ENCODE results near the gene TPPP2. TPM values are rescaled to one million over a fixed set of nuclear protein-coding genes. Genes with fewer than 3 reads are reported as not detected.

TPPP2 gene
- total RNA-seq (1 to 10 TPM; 1.6 to 5.9 TPM), polyA plus RNA-seq (1 to 10 TPM; 1.5 to 1.6 TPM)

GRCh38 chr14:21029917-21030316, at the start of gene TPPP2:
Gene TPPP2 (plus strand): TSS chr14:21030217. CDS start chr14:21030582, 365 bp downstream.
- H3K27me3 ChIP-seq (ENCODE audit: control insufficient read depth in 4 of 4, insufficient read depth in 4 of 4, low read length in 3 of 4): no peaks in the 10 kb centered on the region
- H3K27ac ChIP-seq (ENCODE audit: low read depth in 1 of 2, low read length in 2 of 2): no peak within 1 kb of the TSS
- peaks cover 0 to 14% (median 3%) of the 10 kb centered on the region in 4 donors for H3K36me3 ChIP-seq (ENCODE audit: control insufficient read depth in 4 of 4, insufficient read depth in 3 of 4, low read depth in 1 of 4, low read length in 3 of 4)
- no peaks in the 10 kb centered on the region for H3K9me3 ChIP-seq (ENCODE audit: control insufficient read depth in 4 of 4, low read length in 3 of 4)
- TF ChIP-seq HNF4A (conservative IDR thresholded peaks at IDR 0.05) (no peak), ZBTB33 (IDR thresholded peaks at IDR 0.05) (no peak)
- DNase-seq (ENCODE audit: low spot score): no peak
- WGBS: 95% methylated on average over 5 of the region's 5 CpGs
- peaks cover 3 to 10% (median 6%) of the 10 kb centered on the region in 4 donors for H3K4me1 ChIP-seq (ENCODE audit: control insufficient read depth in 4 of 4, insufficient read depth in 4 of 4, low read length in 3 of 4)
- no peak within 1 kb of the TSS for H3K9ac ChIP-seq (ENCODE audit: low read depth in 1 of 2, low read length in 2 of 2)
- no peak within 1 kb of the TSS for H3K4me3 ChIP-seq (ENCODE audit: low read depth in 1 of 3, low read length in 3 of 3)

- peaks cover 0 to 3% (median 0%) of the 10 kb centered on the region in 4 donors for H3K27me3 ChIP-seq (ENCODE audit: control insufficient read depth in 4 of 4, insufficient read depth in 4 of 4, low read length in 3 of 4)
- no peak overlapping the region for H3K27ac ChIP-seq (ENCODE audit: low read depth in 1 of 2, low read length in 2 of 2)
- DNase-seq (ENCODE audit: low spot score): no peak
- H3K9me3 ChIP-seq (ENCODE audit: control insufficient read depth in 4 of 4, low read length in 3 of 4): no peaks in the 10 kb centered on the region
- no peak overlapping the region for H3K9ac ChIP-seq (ENCODE audit: low read depth in 1 of 2, low read length in 2 of 2)
- no peak overlapping the region for H3K4me3 ChIP-seq (ENCODE audit: low read depth in 1 of 3, low read length in 3 of 3)
- 77% methylated on average over 1 of the region's 1 CpG for WGBS
- no peak for TF ChIP-seq RXRA (IDR thresholded peaks at IDR 0.05)
- H3K4me1 ChIP-seq (ENCODE audit: control insufficient read depth in 4 of 4, insufficient read depth in 4 of 4, low read length in 3 of 4): no peaks in the 10 kb centered on the region
- H3K36me3 ChIP-seq (ENCODE audit: control insufficient read depth in 4 of 4, insufficient read depth in 3 of 4, low read depth in 1 of 4, low read length in 3 of 4): no peaks in the 10 kb centered on the region
These were observed 49.1 kb upstream of the TPPP2 start for GRCh38 chr14:20980906-20981305.

- no peaks in the 10 kb centered on the region for H3K9me3 ChIP-seq (ENCODE audit: control insufficient read depth in 4 of 4, low read length in 3 of 4)
- peaks cover 0 to 3% (median 0%) of the 10 kb centered on the region in 4 donors for H3K27me3 ChIP-seq (ENCODE audit: control insufficient read depth in 4 of 4, insufficient read depth in 4 of 4, low read length in 3 of 4)
- H3K36me3 ChIP-seq (ENCODE audit: control insufficient read depth in 4 of 4, insufficient read depth in 3 of 4, low read depth in 1 of 4, low read length in 3 of 4): no peaks in the 10 kb centered on the region
- TF ChIP-seq ATF3 (IDR thresholded peaks at IDR 0.05): no peak
- no peak for TF ChIP-seq CTCF (IDR thresholded peaks at IDR 0.05; ENCODE audit: low read depth, low read length, missing input control)
- TF ChIP-seq EGR1 (IDR thresholded peaks at IDR 0.05; ENCODE audit: low read depth in 2 of 2): no peak
- TF ChIP-seq HNF4A (conservative IDR thresholded peaks at IDR 0.05): no peak
- TF ChIP-seq GABPA (IDR thresholded peaks at IDR 0.05 in 1 of 2, conservative IDR thresholded peaks at IDR 0.05 in 1 of 2): no peak
- TF ChIP-seq FOXA1 (IDR thresholded peaks at IDR 0.05): no peak
- TF ChIP-seq ZBTB33 (IDR thresholded peaks at IDR 0.05): no peak
- TF ChIP-seq REST (IDR thresholded peaks at IDR 0.05): no peak
- no peak for TF ChIP-seq RAD21 (IDR thresholded peaks at IDR 0.05)
- no peak for TF ChIP-seq FOXA2 (IDR thresholded peaks at IDR 0.05)
- TF ChIP-seq TAF1 (conservative IDR thresholded peaks at IDR 0.05): no peak
- TF ChIP-seq JUND (IDR thresholded peaks at IDR 0.05): no peak
- TF ChIP-seq SP1 (IDR thresholded peaks at IDR 0.05): no peak
- no peak for TF ChIP-seq MAX (IDR thresholded peaks at IDR 0.05)
- TF ChIP-seq HNF4G (IDR thresholded peaks at IDR 0.05): no peak
- H3K9ac ChIP-seq (ENCODE audit: low read depth in 1 of 2, low read length in 2 of 2): no peak overlapping the region
- no peak for DNase-seq (ENCODE audit: low spot score)
- 82% methylated on average over 2 of the region's 2 CpGs for WGBS
- no peaks in the 10 kb centered on the region for H3K4me1 ChIP-seq (ENCODE audit: control insufficient read depth in 4 of 4, insufficient read depth in 4 of 4, low read length in 3 of 4)
- no peak overlapping the region for H3K27ac ChIP-seq (ENCODE audit: low read depth in 1 of 2, low read length in 2 of 2)
- no peak overlapping the region for H3K4me3 ChIP-seq (ENCODE audit: low read depth in 1 of 3, low read length in 3 of 3)
These were observed 47.2 kb upstream of the TPPP2 start for GRCh38 chr14:20982646-20983369.

All from liver (tissue), 9 donors.